LNCAP (cell line): Measurements from ENCODE around the gene ADK.

Experiments used
- TF ChIP-seq, protein P1 (sequence below): fragments of 450-650 bp; IDR thresholded peaks from 2 replicates; pipeline ENCODE4 v1.5.1; 2017; ENCODE audit warnings: mild to moderate bottlenecking

Gene ADK

DNA sequence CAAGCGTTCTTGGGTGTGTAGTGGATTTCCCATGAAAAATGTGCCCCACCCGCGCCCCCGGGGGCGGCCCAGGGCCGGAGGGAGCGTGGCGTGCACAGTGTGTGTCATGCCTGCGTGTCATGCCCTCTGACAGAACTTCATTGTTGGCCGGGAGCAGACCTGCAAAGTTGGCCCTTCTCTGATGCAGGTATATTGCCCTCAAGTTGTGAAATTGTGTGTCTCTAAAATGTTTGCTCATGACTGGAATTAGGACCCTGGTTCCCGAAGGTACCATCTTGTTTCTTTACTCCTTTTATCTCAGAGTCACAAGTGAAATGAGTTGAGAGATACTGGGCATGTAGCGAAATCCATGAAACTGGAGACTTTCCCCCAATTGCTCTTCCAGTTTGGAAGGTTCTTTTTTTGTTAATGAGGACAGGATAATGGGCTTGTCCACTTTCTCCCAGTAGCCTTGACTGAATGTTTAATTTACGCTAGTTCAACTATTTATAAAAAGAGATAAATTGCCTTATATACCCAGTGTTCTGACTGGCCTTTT, 26.2 kb downstream of the ADK start:
- TF ChIP-seq, protein P1, sequence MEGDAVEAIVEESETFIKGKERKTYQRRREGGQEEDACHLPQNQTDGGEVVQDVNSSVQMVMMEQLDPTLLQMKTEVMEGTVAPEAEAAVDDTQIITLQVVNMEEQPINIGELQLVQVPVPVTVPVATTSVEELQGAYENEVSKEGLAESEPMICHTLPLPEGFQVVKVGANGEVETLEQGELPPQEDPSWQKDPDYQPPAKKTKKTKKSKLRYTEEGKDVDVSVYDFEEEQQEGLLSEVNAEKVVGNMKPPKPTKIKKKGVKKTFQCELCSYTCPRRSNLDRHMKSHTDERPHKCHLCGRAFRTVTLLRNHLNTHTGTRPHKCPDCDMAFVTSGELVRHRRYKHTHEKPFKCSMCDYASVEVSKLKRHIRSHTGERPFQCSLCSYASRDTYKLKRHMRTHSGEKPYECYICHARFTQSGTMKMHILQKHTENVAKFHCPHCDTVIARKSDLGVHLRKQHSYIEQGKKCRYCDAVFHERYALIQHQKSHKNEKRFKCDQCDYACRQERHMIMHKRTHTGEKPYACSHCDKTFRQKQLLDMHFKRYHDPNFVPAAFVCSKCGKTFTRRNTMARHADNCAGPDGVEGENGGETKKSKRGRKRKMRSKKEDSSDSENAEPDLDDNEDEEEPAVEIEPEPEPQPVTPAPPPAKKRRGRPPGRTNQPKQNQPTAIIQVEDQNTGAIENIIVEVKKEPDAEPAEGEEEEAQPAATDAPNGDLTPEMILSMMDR: no peak

DNA sequence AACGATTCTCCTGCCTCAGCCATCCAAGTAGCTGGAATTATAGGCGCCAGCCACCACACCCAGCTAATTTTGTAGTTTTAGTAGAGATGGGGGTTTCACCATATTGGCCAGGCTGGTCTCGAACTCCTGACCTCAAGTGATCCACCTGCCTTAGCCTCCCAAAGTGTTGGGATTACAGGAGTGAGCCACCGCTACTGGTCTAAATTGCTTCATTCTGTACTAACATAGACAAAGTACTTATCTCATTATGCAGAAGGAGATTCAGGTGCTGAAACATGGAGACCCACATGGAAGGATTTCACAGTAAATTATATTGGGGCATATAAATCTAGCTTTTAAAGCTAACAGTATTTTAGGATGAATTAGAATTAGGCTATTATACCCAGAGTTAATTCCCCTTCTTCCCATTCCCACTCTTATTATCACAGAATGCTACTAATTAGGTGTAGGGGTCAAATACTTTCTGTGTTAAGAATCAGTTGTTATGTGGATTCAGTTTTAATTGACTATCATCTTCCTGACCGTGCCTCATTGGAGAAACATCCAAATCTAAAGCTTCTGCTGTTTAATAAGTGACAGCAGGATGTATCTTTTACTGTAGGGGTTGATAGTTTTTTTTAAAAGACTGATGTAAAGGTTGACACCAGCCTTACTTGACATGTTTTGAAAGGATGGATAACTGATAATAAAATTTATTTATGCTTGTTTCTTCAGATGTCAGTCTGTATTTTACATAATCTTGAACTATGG, 27.2 kb downstream of the ADK start:
- TF ChIP-seq, protein P1: no peak

DNA sequence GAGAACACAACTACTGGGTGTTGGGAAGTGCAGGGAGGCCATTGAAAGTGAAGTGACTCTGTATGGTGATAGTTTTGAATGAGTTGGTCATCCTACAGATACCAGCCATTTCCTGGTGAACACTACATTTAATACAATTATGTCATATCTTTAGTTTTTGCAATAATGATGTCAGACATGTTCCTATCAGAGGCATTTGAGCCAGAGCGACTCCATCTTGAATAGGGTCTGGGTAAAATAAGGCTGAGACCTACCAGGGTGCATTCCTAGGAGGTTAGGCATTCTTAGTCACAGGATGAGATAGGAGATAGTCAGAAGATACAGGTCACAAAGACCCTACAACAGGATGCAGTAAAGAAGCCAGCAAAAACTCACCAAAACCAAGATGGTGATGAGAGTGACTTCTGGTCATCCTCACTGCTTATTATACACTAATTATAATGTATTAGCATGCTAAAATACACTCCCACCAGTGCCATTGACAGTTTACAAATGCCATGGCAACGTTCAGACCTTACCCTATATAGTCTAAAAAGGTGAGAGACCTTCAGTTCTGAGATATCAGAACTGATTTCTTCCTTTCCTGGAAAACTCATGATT, 28.2 kb downstream of the ADK start:
- TF ChIP-seq, protein P1: no peak

DNA sequence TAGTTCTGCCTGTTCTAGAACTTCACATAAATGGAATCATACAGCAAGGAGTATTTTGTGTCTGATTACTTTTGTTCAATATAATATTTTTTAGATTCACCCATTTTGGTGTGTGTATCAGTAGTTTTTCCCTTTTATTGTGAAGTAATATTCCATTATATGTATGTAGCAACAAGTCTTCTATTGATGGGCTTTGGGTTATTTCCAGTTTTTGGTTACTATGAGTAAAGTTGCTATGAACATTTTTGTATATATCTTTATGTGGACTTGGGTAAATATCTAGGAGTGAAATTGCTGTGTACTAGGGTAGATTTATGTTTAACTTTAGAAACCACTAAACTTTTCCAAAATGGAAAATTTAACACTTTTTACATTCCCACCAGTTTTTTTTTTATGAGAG, 35.7 kb downstream of the ADK start:
- TF ChIP-seq, protein P1: no peak

DNA sequence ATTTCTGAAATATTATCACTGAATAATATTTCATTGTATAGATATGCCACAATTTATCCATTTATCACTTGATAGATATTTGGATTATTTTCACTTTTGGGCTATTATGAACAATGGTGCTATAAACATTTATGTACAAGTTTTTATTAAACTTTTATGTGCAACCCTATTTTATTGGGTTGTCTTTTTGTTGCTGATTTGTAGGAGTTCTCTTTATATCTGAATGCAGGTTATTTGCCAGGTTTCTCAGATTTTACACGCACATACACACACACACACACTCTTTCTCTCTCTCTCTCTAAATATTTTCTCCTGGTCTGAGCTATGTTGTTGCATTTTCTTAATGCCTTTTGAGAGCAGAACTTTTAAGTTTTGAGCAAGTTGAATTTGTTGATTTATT, 36.2 kb downstream of the ADK start:
- TF ChIP-seq, protein P1: no peak

DNA sequence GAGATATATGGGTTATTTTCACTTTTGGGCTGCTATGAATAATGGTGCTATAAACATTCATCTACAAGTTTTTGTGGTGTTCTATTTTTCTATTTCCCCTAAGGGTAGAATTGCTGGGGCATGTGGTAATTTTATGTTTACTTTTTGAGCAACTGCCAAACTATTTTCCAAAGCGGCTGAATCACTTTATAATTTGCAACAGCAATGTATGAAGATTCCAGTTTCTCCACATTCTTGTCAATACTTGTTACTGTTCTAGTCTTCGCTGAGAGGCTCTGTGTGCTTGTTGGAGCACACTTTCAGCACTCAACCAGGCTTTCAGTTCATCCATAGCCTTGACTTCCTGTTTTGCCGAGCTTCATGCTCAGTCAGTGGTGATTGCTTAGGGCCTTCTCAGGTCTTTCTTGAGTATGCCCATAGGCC, 39.0 kb downstream of the ADK start:
- TF ChIP-seq, protein P1: no peak

DNA sequence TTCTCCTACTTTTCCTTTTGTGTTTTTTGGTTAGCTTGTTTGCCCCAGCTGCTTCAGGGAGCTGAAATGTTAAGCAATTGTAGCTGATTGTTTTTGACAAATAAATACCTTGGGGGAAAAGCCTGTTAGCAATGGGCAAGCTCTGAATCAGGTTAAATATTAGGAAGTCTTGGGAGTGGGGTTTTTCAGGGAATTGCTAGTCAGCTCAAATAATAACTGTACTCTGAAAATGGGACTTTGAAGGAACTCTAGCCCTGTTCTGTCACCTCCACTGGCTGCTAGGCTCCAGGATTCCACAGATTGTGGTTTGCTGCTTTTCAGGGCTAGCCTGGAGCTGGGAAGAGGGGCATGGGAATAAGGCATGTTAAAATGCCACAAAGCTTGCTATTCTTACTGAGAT, 39.5 kb downstream of the ADK start:
- TF ChIP-seq, protein P1: no peak
